GM18517 (cell line): ENCODE results near the gene MAP7.
A peak's percentile ranks its signal among the peaks of the same experiment; 100 is the strongest.
"Not testable (repeated sequence)": the region's sequence is repeated elsewhere in the genome, so short reads cannot be mapped to it uniquely, and the experiment has no call there.

Experiments
- ATAC-seq: cut with Tn5 transposase; IDR thresholded peaks from one replicate; pipeline ENCODE4 v1.9.1; 2021; ENCODE audit warnings: mild to moderate bottlenecking, moderate library complexity; ENCODE audit not compliant: unreplicated experiment

MAP7 gene

GRCh38 chr6:136550330-136551071, at the start of gene MAP7:
TSS of gene MAP7 (minus strand) at chr6:136550422. CDS start at chr6:136550408, 14 bp downstream.
- peak; percentile 71 for ATAC-seq

GRCh38 chr6:136599329-136600011, 49.2 kb upstream of the MAP7 start:
- ATAC-seq: no peak

GRCh38 chr6:136598048-136598447, 47.8 kb upstream of the MAP7 start:
- no peak for ATAC-seq

- no peak for ATAC-seq
These were observed 44.4 kb upstream of the MAP7 start for GRCh38 chr6:136594671-136595070.

GRCh38 chr6:136593748-136594490, 43.7 kb upstream of the MAP7 start:
- peak; percentile 98 for ATAC-seq

- no peak for ATAC-seq
These were observed 42.9 kb upstream of the MAP7 start for GRCh38 chr6:136592930-136593673.

GRCh38 chr6:136591617-136592016, 41.4 kb upstream of the MAP7 start:
- ATAC-seq: no peak

- not testable (repeated sequence) for ATAC-seq
These were observed 40.6 kb upstream of the MAP7 start for GRCh38 chr6:136590846-136591245.

GRCh38 chr6:136587527-136587926, 37.3 kb upstream of the MAP7 start:
- ATAC-seq: no peak

GRCh38 chr6:136586295-136586694, 36.1 kb upstream of the MAP7 start:
- ATAC-seq: no peak

- ATAC-seq: not testable (repeated sequence)
These were observed 35.3 kb upstream of the MAP7 start for GRCh38 chr6:136585523-136585922.

GRCh38 chr6:136584290-136584689, 34.1 kb upstream of the MAP7 start:
- ATAC-seq: not testable (repeated sequence)

- no peak for ATAC-seq
These were observed 32.7 kb upstream of the MAP7 start for GRCh38 chr6:136582711-136583471.

- no peak for ATAC-seq
These were observed 29.6 kb upstream of the MAP7 start for GRCh38 chr6:136579800-136580199.

- ATAC-seq: no peak
These were observed 26.6 kb upstream of the MAP7 start for GRCh38 chr6:136576821-136577220.

- no peak for ATAC-seq
These were observed 21.3 kb upstream of the MAP7 start for GRCh38 chr6:136571496-136571895.

- ATAC-seq: no peak
These were observed 20.8 kb upstream of the MAP7 start for GRCh38 chr6:136571065-136571464.

GRCh38 chr6:136568129-136568528, 17.9 kb upstream of the MAP7 start:
- no peak for ATAC-seq

GRCh38 chr6:136567688-136568087, 17.5 kb upstream of the MAP7 start:
- no peak for ATAC-seq

GRCh38 chr6:136566851-136567250, 16.6 kb upstream of the MAP7 start:
- ATAC-seq: no peak
